Upper lobe of right lung (tissue), 1 donor: Measurements from ENCODE around the gene ZFYVE16. TPM values are rescaled to one million over a fixed set of nuclear protein-coding genes. Genes with fewer than 3 reads are reported as not detected.

Experiments used
- ATAC-seq: fragments of 200-7000 bp; cut with Tn5 transposase; one replicate; pipeline ENCODE4 v1.9.1; 2020; ENCODE audit warnings: mild to moderate bottlenecking, moderate library complexity
- DNase-seq: peaks from one replicate; pipeline ENCODE4 v3.0.0-alpha.2; 2020
- H3K27ac ChIP-seq: fragments of 200-600 bp; one replicate; pipeline ENCODE4 v1.8.0; 2022
- H3K27me3 ChIP-seq: fragments of 200-600 bp; one replicate; pipeline ENCODE4 v1.8.0; 2022; ENCODE audit warnings: mild to moderate bottlenecking
- H3K36me3 ChIP-seq: fragments of 200-600 bp; one replicate; pipeline ENCODE4 v1.8.0; 2022
- H3K4me1 ChIP-seq: fragments of 200-600 bp; one replicate; pipeline ENCODE4 v1.8.0; 2022
- H3K4me3 ChIP-seq: fragments of 200-600 bp; one replicate; pipeline ENCODE4 v1.8.0; 2022; ENCODE audit warnings: mild to moderate bottlenecking
- H3K9me3 ChIP-seq: fragments of 200-600 bp; one replicate; pipeline ENCODE4 v1.8.0; 2022
- CTCF ChIP-seq: fragments of 200-600 bp; IDR thresholded peaks from one replicate; pipeline ENCODE4 v1.8.0; 2022; ENCODE audit warnings: antibody characterized with exemption
- intact Hi-C: fragments of 100-400 bp; cut with DNase I; formaldehyde crosslinking; loops from one replicate; pipeline ENCODE4 v1.11.0; 2022
- total RNA-seq: library from RNA; stranded (reverse); fragmentation: NEBNext Ultra II Directional; extraction: Animal tissue kit (Norgen Biotek cat#: 25700); gene quantifications from one replicate; pipeline ENCODE4 v1.2.1, GENCODE V29; 2021
- donor health status: DM: no; HTN: yes; CAD: no; lungs with severe emphysema.

Gene ZFYVE16
- total RNA-seq, 1 donor from 2014 or later: 60.6 TPM

GRCh38 chr5:80480354-80480753 is 72.5 kb downstream of the ZFYVE16 start:
- ATAC-seq: no peak
- peaks cover 4% of the 10 kb centered on the region for H3K9me3 ChIP-seq
- DNase-seq: no peak
- no peak overlapping the region for H3K4me3 ChIP-seq
- H3K36me3 ChIP-seq: peaks cover 17% of the 10 kb centered on the region
- H3K27ac ChIP-seq: no peak overlapping the region
- intact Hi-C loops: no loop called here
- no peaks in the 10 kb centered on the region for H3K4me1 ChIP-seq
- no peak for TF ChIP-seq CTCF
- no peaks in the 10 kb centered on the region for H3K27me3 ChIP-seq

GRCh38 chr5:80481019-80481893 is 73.4 kb downstream of the ZFYVE16 start:
- no peaks in the 10 kb centered on the region for H3K4me1 ChIP-seq
- DNase-seq (no peak), ATAC-seq (peak; percentile 93)
- no peak overlapping the region for H3K27ac ChIP-seq
- H3K9me3 ChIP-seq: peaks cover 4% of the 10 kb centered on the region
- TF ChIP-seq CTCF: peak; percentile 70
- intact Hi-C loops: no loop called here
- H3K36me3 ChIP-seq: peaks cover 8% of the 10 kb centered on the region
- H3K4me3 ChIP-seq: no peak overlapping the region
- no peaks in the 10 kb centered on the region for H3K27me3 ChIP-seq

GRCh38 chr5:80482578-80482977 is 74.7 kb downstream of the ZFYVE16 start:
- H3K4me1 ChIP-seq: peaks cover 7% of the 10 kb centered on the region
- no peak overlapping the region for H3K4me3 ChIP-seq
- H3K36me3 ChIP-seq: peaks cover under 1% of the 10 kb centered on the region
- H3K27me3 ChIP-seq: no peaks in the 10 kb centered on the region
- no peak for DNase-seq
- peaks cover 4% of the 10 kb centered on the region for H3K9me3 ChIP-seq
- no peak for ATAC-seq
- intact Hi-C loops: no loop called here
- no peak overlapping the region for H3K27ac ChIP-seq
- no peak for TF ChIP-seq CTCF

- TF ChIP-seq CTCF: no peak
- peaks cover 10% of the 10 kb centered on the region for H3K4me1 ChIP-seq
- intact Hi-C loops: no loop called here
- DNase-seq (no peak), ATAC-seq (no peak)
- no peaks in the 10 kb centered on the region for H3K36me3 ChIP-seq
- peaks cover 4% of the 10 kb centered on the region for H3K9me3 ChIP-seq
- H3K27ac ChIP-seq: no peak overlapping the region
- H3K27me3 ChIP-seq: no peaks in the 10 kb centered on the region
- H3K4me3 ChIP-seq: no peak overlapping the region
These were observed 75.9 kb downstream of the ZFYVE16 start for GRCh38 chr5:80483636-80484232.

GRCh38 chr5:80487444-80487828 is 79.6 kb downstream of the ZFYVE16 start:
- no peaks in the 10 kb centered on the region for H3K27me3 ChIP-seq
- ATAC-seq: no peak
- H3K9me3 ChIP-seq: peaks cover 2% of the 10 kb centered on the region
- peak overlapping the region; percentile 80 for H3K27ac ChIP-seq
- no peak for DNase-seq
- intact Hi-C loops: no loop called here
- TF ChIP-seq CTCF: no peak
- H3K36me3 ChIP-seq: no peaks in the 10 kb centered on the region
- peaks cover 15% of the 10 kb centered on the region for H3K4me1 ChIP-seq
- peak overlapping the region; percentile 72 for H3K4me3 ChIP-seq
